HL-60 (cell line): ENCODE results near the gene ODF4.

Source experiments
- DNase-seq, 2 experiments: peaks; one replicate each; pipeline ENCODE4 v3.0.0-alpha.2; 2010 to 2020; ENCODE audit warnings: low read depth in 1 of 2, low spot score in 1 of 2
- H3K27ac ChIP-seq: fragments of 250-450 bp; sonication (Bioruptor Pico); replicated peaks from 2 replicates; pipeline ENCODE4 v1.5.1; 2020; ENCODE audit warnings: mild to moderate bottlenecking, moderate library complexity
- H3K27me3 ChIP-seq: fragments of 250-450 bp; sonication (Bioruptor Pico); 2 replicates; pipeline ENCODE4 v1.5.1; 2021; ENCODE audit warnings: mild to moderate bottlenecking, moderate library complexity; ENCODE audit not compliant: insufficient read depth, poor library complexity, severe bottlenecking
- H3K4me3 ChIP-seq: replicated peaks from 2 replicates; pipeline ENCODE4 v1.5.1; 2011; ENCODE audit warnings: mild to moderate bottlenecking, control low read depth, low read length; ENCODE audit not compliant: insufficient read depth
- GABPA ChIP-seq: IDR thresholded peaks from 2 replicates; pipeline ENCODE4 v1.6.1; 2012; ENCODE audit warnings: low read depth
- POLR2AphosphoS5 ChIP-seq: IDR thresholded peaks from 2 replicates; pipeline ENCODE4 v1.6.1; 2012; ENCODE audit warnings: low read depth
- SPI1 ChIP-seq: IDR thresholded peaks from 2 replicates; pipeline ENCODE4 v1.6.1; 2012; ENCODE audit warnings: low read depth, mild to moderate bottlenecking, borderline replicate concordance
- TF ChIP-seq, protein P1 (sequence below): IDR thresholded peaks from 2 replicates; pipeline ENCODE4 v1.6.1; 2012; ENCODE audit warnings: low read depth; ENCODE audit not compliant: insufficient replicate concordance
- TF ChIP-seq, protein P2 (sequence below): IDR thresholded peaks from one replicate; pipeline ENCODE4 v1.5.1; 2011; ENCODE audit warnings: low read length, control low read depth, inconsistent platforms; ENCODE audit not compliant: insufficient read depth

ODF4 gene

DNA sequence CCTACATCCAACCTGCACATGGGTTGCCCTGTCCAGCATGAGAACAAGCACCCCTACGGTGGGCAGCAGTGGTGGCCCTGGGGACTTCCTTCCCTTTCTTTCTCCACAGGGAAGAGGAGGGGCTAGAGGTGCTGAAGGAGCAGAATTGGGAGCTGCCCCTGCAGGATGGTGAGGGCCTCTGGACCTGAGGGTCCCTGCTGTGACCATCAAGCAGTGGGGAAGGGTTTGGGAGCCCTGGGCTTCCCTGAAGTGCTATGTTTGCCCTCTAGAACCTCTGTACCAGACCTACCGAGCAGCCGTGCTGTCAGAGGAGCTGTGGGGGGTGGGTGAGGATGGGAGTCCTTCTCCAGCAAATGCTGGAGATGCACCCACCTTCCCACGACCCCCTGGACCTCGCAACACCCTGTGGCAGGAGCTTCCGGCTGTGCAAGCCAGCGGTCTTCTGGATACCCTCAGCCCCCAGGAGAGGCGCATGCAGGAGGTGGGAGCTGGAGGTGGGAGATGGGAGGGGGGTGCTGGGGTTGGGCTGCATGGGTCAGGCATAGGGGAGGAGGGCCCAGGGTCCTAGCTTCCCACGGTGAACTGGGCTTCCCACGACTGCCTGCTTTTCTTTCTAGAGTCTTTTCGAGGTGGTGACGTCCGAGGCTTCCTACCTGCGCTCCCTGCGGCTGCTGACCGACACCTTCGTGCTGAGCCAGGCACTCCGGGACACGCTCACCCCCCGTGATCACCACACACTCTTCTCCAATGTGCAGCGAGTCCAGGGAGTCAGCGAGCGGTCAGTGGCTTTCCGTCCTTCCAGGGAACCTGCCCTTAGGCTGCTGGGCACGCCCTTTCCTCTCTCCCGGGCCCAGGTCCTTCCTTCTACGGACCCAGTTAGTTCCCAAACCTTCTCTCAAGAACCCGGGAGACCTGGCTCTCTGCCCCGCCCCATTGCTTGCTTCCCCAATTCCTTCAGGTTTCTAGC lies 24.6 kb upstream of the ODF4 start:
- DNase-seq: no peak
- H3K4me3 ChIP-seq: no peak overlapping the region
- H3K27ac ChIP-seq: no peak overlapping the region
- H3K27me3 ChIP-seq: no peaks in the 10 kb centered on the region
- TF ChIP-seq GABPA (no peak), POLR2AphosphoS5 (no peak), SPI1 (no peak)
- TF ChIP-seq, protein P1, sequence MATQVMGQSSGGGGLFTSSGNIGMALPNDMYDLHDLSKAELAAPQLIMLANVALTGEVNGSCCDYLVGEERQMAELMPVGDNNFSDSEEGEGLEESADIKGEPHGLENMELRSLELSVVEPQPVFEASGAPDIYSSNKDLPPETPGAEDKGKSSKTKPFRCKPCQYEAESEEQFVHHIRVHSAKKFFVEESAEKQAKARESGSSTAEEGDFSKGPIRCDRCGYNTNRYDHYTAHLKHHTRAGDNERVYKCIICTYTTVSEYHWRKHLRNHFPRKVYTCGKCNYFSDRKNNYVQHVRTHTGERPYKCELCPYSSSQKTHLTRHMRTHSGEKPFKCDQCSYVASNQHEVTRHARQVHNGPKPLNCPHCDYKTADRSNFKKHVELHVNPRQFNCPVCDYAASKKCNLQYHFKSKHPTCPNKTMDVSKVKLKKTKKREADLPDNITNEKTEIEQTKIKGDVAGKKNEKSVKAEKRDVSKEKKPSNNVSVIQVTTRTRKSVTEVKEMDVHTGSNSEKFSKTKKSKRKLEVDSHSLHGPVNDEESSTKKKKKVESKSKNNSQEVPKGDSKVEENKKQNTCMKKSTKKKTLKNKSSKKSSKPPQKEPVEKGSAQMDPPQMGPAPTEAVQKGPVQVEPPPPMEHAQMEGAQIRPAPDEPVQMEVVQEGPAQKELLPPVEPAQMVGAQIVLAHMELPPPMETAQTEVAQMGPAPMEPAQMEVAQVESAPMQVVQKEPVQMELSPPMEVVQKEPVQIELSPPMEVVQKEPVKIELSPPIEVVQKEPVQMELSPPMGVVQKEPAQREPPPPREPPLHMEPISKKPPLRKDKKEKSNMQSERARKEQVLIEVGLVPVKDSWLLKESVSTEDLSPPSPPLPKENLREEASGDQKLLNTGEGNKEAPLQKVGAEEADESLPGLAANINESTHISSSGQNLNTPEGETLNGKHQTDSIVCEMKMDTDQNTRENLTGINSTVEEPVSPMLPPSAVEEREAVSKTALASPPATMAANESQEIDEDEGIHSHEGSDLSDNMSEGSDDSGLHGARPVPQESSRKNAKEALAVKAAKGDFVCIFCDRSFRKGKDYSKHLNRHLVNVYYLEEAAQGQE: no peak
- TF ChIP-seq, protein P2, sequence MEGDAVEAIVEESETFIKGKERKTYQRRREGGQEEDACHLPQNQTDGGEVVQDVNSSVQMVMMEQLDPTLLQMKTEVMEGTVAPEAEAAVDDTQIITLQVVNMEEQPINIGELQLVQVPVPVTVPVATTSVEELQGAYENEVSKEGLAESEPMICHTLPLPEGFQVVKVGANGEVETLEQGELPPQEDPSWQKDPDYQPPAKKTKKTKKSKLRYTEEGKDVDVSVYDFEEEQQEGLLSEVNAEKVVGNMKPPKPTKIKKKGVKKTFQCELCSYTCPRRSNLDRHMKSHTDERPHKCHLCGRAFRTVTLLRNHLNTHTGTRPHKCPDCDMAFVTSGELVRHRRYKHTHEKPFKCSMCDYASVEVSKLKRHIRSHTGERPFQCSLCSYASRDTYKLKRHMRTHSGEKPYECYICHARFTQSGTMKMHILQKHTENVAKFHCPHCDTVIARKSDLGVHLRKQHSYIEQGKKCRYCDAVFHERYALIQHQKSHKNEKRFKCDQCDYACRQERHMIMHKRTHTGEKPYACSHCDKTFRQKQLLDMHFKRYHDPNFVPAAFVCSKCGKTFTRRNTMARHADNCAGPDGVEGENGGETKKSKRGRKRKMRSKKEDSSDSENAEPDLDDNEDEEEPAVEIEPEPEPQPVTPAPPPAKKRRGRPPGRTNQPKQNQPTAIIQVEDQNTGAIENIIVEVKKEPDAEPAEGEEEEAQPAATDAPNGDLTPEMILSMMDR: no peak

DNA sequence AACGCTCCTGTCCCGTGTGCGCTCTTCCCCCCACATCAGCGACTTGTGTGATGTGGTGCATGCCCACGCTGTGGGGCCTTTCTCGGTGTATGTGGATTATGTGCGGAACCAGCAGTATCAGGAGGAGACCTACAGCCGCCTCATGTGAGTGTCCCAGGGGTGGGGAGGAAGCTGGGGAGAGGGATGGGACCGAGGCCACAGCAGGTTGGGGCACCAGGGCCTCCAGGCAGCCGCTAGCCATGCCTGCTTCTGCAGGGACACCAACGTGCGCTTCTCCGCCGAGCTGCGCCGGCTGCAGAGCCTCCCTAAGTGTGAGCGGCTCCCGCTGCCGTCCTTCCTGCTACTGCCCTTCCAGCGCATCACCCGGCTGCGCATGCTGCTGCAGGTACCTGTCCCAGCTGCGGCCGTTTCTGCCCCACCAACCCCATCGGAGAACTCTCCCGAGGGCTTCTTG lies 23.8 kb upstream of the ODF4 start:
- DNase-seq: no peak
- H3K27me3 ChIP-seq: no peaks in the 10 kb centered on the region
- no peak overlapping the region for H3K4me3 ChIP-seq
- TF ChIP-seq, protein P1: no peak
- TF ChIP-seq, protein P2: no peak
- no peak overlapping the region for H3K27ac ChIP-seq

DNA sequence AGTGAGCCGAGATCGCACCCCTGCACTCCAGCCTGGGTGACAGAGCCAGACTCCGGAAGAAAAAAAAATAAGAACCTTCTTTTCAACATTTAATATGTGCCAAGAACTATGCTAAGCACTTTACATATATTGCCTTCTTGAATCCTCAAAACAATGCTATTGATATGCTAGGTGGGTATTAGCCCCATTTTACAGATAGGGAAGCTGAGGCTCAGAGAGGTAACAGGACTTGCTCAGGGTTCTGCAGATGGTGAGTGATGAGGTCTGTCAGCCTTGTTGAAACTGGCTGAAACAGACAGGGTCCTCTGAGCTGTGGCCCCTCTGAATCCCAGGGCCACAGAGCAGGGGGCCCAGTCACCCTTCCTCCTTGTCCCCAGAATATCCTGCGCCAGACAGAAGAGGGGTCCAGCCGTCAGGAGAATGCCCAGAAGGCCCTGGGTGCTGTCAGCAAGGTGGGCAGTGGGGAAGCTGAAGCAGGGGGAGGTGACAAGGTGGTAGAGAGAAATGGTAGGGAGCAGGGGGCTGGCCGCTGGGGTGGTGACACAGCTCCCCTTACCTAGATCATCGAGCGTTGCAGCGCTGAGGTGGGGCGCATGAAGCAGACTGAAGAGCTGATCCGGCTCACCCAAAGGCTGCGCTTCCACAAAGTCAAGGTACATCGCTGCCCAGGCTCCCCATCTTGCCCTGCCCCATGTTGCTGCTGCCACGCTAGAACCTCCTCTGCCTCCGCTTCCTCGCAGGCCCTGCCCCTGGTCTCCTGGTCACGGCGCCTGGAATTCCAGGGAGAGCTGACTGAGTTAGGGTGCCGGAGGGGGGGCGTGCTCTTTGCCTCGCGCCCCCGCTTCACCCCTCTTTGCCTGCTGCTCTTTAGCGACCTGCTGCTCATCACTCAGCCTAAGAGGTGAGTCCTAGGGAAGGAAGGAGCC lies 21.4 kb upstream of the ODF4 start:
- DNase-seq: no peak
- Histone ChIP-seq H3K27ac (no peak overlapping the region), H3K4me3 (no peak overlapping the region), H3K27me3 (no peaks in the 10 kb centered on the region)
- TF ChIP-seq GABPA: no peak
- no peak for TF ChIP-seq SPI1
- TF ChIP-seq POLR2AphosphoS5: no peak
- TF ChIP-seq, protein P1: no peak
- TF ChIP-seq, protein P2: no peak
